K562 (cell line): ENCODE measurements around the gene CD44.

Source experiments
- CBX1 ChIP-seq: sonication (generic); IDR thresholded peaks from 2 replicates; pipeline ENCODE4 v1.6.1; 2016; ENCODE audit warnings: antibody characterized with exemption, low read depth, mild to moderate bottlenecking
- CC2D1A ChIP-seq: fragments of 450-650 bp; IDR thresholded peaks from 2 replicates; pipeline ENCODE4 v1.6.1; 2017; ENCODE audit warnings: mild to moderate bottlenecking
- NFXL1 ChIP-seq: fragments of 450-650 bp; formaldehyde crosslinking; IDR thresholded peaks from 2 replicates; pipeline ENCODE4 v1.4.0; 2021; ENCODE audit warnings: mild to moderate bottlenecking
- POLR2AphosphoS5 ChIP-seq: IDR thresholded peaks from 2 replicates; pipeline ENCODE4 v1.6.1; 2011; ENCODE audit warnings: mild to moderate bottlenecking, low read depth, low read length, moderate library complexity; ENCODE audit not compliant: control insufficient read depth, insufficient read depth
- YBX1 ChIP-seq: fragments of 450-650 bp; IDR thresholded peaks from 2 replicates; pipeline ENCODE4 v1.7.1; 2016; ENCODE audit warnings: mild to moderate bottlenecking
- ZNF311 ChIP-seq: fragments of 250-450 bp; sonication (Bioruptor Pico); IDR thresholded peaks from 2 replicates; pipeline ENCODE4 v1.4.0; 2020; ENCODE audit warnings: mild to moderate bottlenecking, moderate library complexity
- ZNF354B ChIP-seq: fragments of 250-450 bp; sonication (Bioruptor Pico); IDR thresholded peaks from 2 replicates; pipeline ENCODE4 v1.4.0; 2020
- TF ChIP-seq, protein P1 (sequence below), 2 experiments: fragments of 450-650 bp; formaldehyde crosslinking in 1 of 2; IDR thresholded peaks; 2 replicates each; pipeline versions ENCODE4 v1.4.0 to v1.6.1; 2014 to 2020; ENCODE audit warnings: mild to moderate bottlenecking in 2 of 2, borderline replicate concordance in 1 of 2, low read depth in 1 of 2
- TF ChIP-seq, protein P2 (sequence below), 3 experiments: IDR thresholded peaks in 2 of 3; conservative IDR thresholded peaks in 1 of 3; 2 replicates each; pipeline ENCODE4 v1.5.1; 2011 to 2012; ENCODE audit warnings: low read length in 3 of 3, mild to moderate bottlenecking in 3 of 3, control low read depth in 2 of 3, improper control_type of control experiment in 1 of 3, inconsistent platforms in 1 of 3, low read depth in 1 of 3, mixed read lengths in 1 of 3, moderate library complexity in 1 of 3; ENCODE audit not compliant: insufficient read depth in 2 of 3
- TF ChIP-seq, protein P3 (sequence below): fragments of 250-450 bp; sonication (Bioruptor Pico); IDR thresholded peaks from 2 replicates; pipeline ENCODE4 v1.4.0; 2020; ENCODE audit warnings: mild to moderate bottlenecking, moderate library complexity
- TF ChIP-seq, protein P4 (sequence below): fragments of 200-400 bp; formaldehyde crosslinking; IDR thresholded peaks from 2 replicates; pipeline ENCODE4 v1.6.1; 2017; ENCODE audit warnings: mild to moderate bottlenecking, low read depth, low read length, moderate library complexity

DNA sequence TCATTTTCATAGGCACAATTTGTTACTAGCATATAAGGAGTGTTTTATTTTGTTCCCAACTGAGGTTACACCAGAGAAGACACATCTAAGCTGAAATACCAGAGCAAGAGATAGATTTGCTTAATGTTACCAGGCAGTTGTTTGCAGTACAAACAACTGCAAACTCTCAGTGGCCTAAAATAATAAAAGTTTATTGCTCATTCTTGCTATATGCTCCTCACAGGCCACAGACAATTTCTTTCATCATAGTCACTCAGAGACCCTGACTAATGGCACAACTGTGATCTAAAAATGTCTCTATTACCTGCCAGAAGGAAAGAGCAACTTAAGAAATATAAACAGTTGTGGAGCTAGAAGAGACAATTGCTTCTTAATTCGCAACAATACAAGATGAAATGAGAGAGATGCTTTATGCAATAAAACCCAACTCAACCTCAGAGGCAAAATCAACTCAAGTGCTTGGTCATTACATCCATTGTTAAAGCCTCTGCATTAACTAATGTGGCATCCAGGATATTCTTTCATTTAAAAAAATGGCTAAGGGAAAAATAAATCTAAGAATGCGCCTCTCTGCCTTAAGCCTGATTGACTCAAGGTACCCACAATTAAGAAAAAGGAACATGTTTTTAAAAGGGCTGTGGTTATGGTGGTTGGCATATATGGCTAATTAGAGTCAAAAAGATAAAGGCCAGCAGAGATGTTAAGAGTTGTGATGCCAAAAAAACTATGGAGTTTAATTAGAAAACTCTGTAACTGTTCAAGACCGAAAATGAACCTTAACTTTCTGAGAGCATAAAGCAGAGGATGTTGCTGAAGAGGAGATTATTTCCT, 103.7 kb downstream of the CD44 start:
- TF ChIP-seq, protein P1, sequence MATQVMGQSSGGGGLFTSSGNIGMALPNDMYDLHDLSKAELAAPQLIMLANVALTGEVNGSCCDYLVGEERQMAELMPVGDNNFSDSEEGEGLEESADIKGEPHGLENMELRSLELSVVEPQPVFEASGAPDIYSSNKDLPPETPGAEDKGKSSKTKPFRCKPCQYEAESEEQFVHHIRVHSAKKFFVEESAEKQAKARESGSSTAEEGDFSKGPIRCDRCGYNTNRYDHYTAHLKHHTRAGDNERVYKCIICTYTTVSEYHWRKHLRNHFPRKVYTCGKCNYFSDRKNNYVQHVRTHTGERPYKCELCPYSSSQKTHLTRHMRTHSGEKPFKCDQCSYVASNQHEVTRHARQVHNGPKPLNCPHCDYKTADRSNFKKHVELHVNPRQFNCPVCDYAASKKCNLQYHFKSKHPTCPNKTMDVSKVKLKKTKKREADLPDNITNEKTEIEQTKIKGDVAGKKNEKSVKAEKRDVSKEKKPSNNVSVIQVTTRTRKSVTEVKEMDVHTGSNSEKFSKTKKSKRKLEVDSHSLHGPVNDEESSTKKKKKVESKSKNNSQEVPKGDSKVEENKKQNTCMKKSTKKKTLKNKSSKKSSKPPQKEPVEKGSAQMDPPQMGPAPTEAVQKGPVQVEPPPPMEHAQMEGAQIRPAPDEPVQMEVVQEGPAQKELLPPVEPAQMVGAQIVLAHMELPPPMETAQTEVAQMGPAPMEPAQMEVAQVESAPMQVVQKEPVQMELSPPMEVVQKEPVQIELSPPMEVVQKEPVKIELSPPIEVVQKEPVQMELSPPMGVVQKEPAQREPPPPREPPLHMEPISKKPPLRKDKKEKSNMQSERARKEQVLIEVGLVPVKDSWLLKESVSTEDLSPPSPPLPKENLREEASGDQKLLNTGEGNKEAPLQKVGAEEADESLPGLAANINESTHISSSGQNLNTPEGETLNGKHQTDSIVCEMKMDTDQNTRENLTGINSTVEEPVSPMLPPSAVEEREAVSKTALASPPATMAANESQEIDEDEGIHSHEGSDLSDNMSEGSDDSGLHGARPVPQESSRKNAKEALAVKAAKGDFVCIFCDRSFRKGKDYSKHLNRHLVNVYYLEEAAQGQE (IDR thresholded peaks at IDR 0.05; ENCODE audit: borderline replicate concordance), result no peak
- TF ChIP-seq, protein P1 (CRISPR knock-in tag; IDR thresholded peaks at IDR 0.05; ENCODE audit: low read depth), result no peak
- TF ChIP-seq POLR2AphosphoS5 (no peak), ZNF354B (CRISPR knock-in tag) (no peak), CC2D1A (no peak), ZNF311 (CRISPR knock-in tag) (no peak), YBX1 (no peak), CBX1 (no peak), NFXL1 (no peak)
- TF ChIP-seq, protein P2, sequence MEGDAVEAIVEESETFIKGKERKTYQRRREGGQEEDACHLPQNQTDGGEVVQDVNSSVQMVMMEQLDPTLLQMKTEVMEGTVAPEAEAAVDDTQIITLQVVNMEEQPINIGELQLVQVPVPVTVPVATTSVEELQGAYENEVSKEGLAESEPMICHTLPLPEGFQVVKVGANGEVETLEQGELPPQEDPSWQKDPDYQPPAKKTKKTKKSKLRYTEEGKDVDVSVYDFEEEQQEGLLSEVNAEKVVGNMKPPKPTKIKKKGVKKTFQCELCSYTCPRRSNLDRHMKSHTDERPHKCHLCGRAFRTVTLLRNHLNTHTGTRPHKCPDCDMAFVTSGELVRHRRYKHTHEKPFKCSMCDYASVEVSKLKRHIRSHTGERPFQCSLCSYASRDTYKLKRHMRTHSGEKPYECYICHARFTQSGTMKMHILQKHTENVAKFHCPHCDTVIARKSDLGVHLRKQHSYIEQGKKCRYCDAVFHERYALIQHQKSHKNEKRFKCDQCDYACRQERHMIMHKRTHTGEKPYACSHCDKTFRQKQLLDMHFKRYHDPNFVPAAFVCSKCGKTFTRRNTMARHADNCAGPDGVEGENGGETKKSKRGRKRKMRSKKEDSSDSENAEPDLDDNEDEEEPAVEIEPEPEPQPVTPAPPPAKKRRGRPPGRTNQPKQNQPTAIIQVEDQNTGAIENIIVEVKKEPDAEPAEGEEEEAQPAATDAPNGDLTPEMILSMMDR (IDR thresholded peaks at IDR 0.05 in 2 of 3, conservative IDR thresholded peaks at IDR 0.05 in 1 of 3; ENCODE audit: insufficient read depth in 2 of 3, low read depth in 1 of 3, low read length in 3 of 3), result no peak
- TF ChIP-seq, protein P3, sequence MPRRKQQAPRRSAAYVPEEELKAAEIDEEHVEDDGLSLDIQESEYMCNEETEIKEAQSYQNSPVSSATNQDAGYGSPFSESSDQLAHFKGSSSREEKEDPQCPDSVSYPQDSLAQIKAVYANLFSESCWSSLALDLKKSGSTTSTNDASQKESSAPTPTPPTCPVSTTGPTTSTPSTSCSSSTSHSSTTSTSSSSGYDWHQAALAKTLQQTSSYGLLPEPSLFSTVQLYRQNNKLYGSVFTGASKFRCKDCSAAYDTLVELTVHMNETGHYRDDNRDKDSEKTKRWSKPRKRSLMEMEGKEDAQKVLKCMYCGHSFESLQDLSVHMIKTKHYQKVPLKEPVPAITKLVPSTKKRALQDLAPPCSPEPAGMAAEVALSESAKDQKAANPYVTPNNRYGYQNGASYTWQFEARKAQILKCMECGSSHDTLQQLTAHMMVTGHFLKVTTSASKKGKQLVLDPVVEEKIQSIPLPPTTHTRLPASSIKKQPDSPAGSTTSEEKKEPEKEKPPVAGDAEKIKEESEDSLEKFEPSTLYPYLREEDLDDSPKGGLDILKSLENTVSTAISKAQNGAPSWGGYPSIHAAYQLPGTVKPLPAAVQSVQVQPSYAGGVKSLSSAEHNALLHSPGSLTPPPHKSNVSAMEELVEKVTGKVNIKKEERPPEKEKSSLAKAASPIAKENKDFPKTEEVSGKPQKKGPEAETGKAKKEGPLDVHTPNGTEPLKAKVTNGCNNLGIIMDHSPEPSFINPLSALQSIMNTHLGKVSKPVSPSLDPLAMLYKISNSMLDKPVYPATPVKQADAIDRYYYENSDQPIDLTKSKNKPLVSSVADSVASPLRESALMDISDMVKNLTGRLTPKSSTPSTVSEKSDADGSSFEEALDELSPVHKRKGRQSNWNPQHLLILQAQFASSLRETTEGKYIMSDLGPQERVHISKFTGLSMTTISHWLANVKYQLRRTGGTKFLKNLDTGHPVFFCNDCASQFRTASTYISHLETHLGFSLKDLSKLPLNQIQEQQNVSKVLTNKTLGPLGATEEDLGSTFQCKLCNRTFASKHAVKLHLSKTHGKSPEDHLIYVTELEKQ (CRISPR knock-in tag), result no peak
- TF ChIP-seq, protein P4, sequence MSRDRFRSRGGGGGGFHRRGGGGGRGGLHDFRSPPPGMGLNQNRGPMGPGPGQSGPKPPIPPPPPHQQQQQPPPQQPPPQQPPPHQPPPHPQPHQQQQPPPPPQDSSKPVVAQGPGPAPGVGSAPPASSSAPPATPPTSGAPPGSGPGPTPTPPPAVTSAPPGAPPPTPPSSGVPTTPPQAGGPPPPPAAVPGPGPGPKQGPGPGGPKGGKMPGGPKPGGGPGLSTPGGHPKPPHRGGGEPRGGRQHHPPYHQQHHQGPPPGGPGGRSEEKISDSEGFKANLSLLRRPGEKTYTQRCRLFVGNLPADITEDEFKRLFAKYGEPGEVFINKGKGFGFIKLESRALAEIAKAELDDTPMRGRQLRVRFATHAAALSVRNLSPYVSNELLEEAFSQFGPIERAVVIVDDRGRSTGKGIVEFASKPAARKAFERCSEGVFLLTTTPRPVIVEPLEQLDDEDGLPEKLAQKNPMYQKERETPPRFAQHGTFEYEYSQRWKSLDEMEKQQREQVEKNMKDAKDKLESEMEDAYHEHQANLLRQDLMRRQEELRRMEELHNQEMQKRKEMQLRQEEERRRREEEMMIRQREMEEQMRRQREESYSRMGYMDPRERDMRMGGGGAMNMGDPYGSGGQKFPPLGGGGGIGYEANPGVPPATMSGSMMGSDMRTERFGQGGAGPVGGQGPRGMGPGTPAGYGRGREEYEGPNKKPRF, result no peak
